NCI-H82 treated with DMSO at 0.1 percent for 48 hours (cell line): ENCODE measurements around the gene RPL12.

Experiments used
- DNase-seq: peaks from one replicate; lab custom pipeline; 2025; ENCODE audit not compliant: unreplicated experiment; lab: John Stamatoyannopoulos, UW

Gene RPL12

GRCh38 chr9:127444283-127444920 lies 6.8 kb downstream of the RPL12 start:
- no peak for DNase-seq

GRCh38 chr9:127438394-127438793 lies 12.8 kb downstream of the RPL12 start:
- no peak for DNase-seq

- DNase-seq: no peak
Observed at GRCh38 chr9:127437497-127438264, 13.5 kb downstream of the RPL12 start.

GRCh38 chr9:127430415-127430814 lies 20.8 kb downstream of the RPL12 start:
- DNase-seq: no peak

- no peak for DNase-seq
Observed at GRCh38 chr9:127428348-127428747, 22.9 kb downstream of the RPL12 start.

- no peak for DNase-seq
Observed at GRCh38 chr9:127426756-127427155, 24.4 kb downstream of the RPL12 start.

- no peak for DNase-seq
Observed at GRCh38 chr9:127424676-127424999, 26.6 kb downstream of the RPL12 start.

GRCh38 chr9:127423934-127424675 lies 27.1 kb downstream of the RPL12 start, which contains the start of gene ZNF79:
Gene ZNF79, plus strand, starts transcription at chr9:127424382. Its CDS starts 406 bp downstream, at chr9:127424788.
- DNase-seq: peak; percentile 70

- DNase-seq: no peak
Observed at GRCh38 chr9:127423476-127423933, 27.7 kb downstream of the RPL12 start.

- DNase-seq: no peak
Observed at GRCh38 chr9:127422787-127423186, 28.4 kb downstream of the RPL12 start.

GRCh38 chr9:127422133-127422782 lies 28.9 kb downstream of the RPL12 start:
- DNase-seq: no peak

GRCh38 chr9:127421057-127421456 lies 30.1 kb downstream of the RPL12 start:
- no peak for DNase-seq

- DNase-seq: no peak
Observed at GRCh38 chr9:127419348-127419747, 31.9 kb downstream of the RPL12 start.

GRCh38 chr9:127418037-127418471 lies 33.2 kb downstream of the RPL12 start:
- DNase-seq: no peak

GRCh38 chr9:127417131-127418036 lies 33.8 kb downstream of the RPL12 start:
- DNase-seq: no peak

GRCh38 chr9:127415657-127416056 lies 35.5 kb downstream of the RPL12 start:
- DNase-seq: no peak

GRCh38 chr9:127415141-127415540 lies 36.1 kb downstream of the RPL12 start:
- no peak for DNase-seq

GRCh38 chr9:127411122-127411521 lies 40.1 kb downstream of the RPL12 start:
- no peak for DNase-seq

GRCh38 chr9:127407492-127407843 lies 43.7 kb downstream of the RPL12 start:
- DNase-seq: no peak

- DNase-seq: no peak
Observed at GRCh38 chr9:127406799-127407491, 44.3 kb downstream of the RPL12 start.
